WTC11 (cell line): ENCODE measurements around the gene FARP2. TPM values are rescaled to one million over a fixed set of nuclear protein-coding genes. Genes with fewer than 3 reads are reported as not detected.

Experiments used
- ATAC-seq: fragments of 200-7000 bp; cut with Tn5 transposase; 2 replicates; pipeline ENCODE4 v1.10.0; 2021; ENCODE audit warnings: mild to moderate bottlenecking, moderate library complexity
- CTCF ChIA-PET: fragments of 300-600 bp; sonication (Branson Sonifier 250); formaldehyde crosslinking; loops from one replicate; lab custom pipeline; 2021; ENCODE audit warnings: antibody characterized with exemption; lab: Charles Lee
- POLR2A ChIA-PET: fragments of 350-600 bp; sonication (Branson Sonifier 250); formaldehyde crosslinking; loops from one replicate; lab custom pipeline; 2021; ENCODE audit warnings: antibody characterized with exemption; lab: Charles Lee
- DNase-seq: peaks from one replicate; pipeline ENCODE4 v3.0.0; 2021; ENCODE audit warnings: low spot score
- H3K27ac Mint-ChIP-seq: 2 replicates; pipeline ENCODE4 v1.8.0; 2021; ENCODE audit warnings: mixed read lengths
- H3K27me3 Mint-ChIP-seq: 2 replicates; pipeline ENCODE4 v1.8.0; 2021; ENCODE audit warnings: low read depth, mild to moderate bottlenecking, moderate library complexity, mixed read lengths
- H3K36me3 Mint-ChIP-seq: 2 replicates; pipeline ENCODE4 v1.8.0; 2021; ENCODE audit warnings: mixed read lengths
- H3K4me1 Mint-ChIP-seq: 2 replicates; pipeline ENCODE4 v1.8.0; 2022; ENCODE audit warnings: mixed read lengths
- H3K4me3 Mint-ChIP-seq: 2 replicates; pipeline ENCODE4 v1.8.0; 2021; ENCODE audit warnings: mild to moderate bottlenecking, moderate library complexity, mixed read lengths
- H3K9me3 Mint-ChIP-seq: 2 replicates; pipeline ENCODE4 v1.8.0; 2021; ENCODE audit warnings: mixed read lengths
- AFF4 ChIP-seq: sonication (generic); formaldehyde crosslinking; IDR thresholded peaks from 2 replicates; pipeline ENCODE4 v1.8.1; 2023; ENCODE audit warnings: mild to moderate bottlenecking, missing genetic modification reagents, borderline replicate concordance
- ATF1 ChIP-seq: sonication (generic); formaldehyde crosslinking; IDR thresholded peaks from 2 replicates; pipeline ENCODE4 v1.8.1; 2023; ENCODE audit warnings: mild to moderate bottlenecking, moderate library complexity, missing genetic modification reagents
- ATF6 ChIP-seq: sonication (generic); formaldehyde crosslinking; IDR thresholded peaks from 2 replicates; pipeline ENCODE4 v1.8.1; 2023; ENCODE audit warnings: mild to moderate bottlenecking, missing genetic modification reagents
- E2F1 ChIP-seq: sonication (generic); formaldehyde crosslinking; IDR thresholded peaks from 2 replicates; pipeline ENCODE4 v1.8.0; 2022; ENCODE audit warnings: mild to moderate bottlenecking, missing genetic modification reagents
- EMX1 ChIP-seq: fragments of 250-450 bp; sonication (Bioruptor Pico); IDR thresholded peaks from 2 replicates; pipeline ENCODE4 v1.8.0; 2021; ENCODE audit warnings: mild to moderate bottlenecking
- FOXP4 ChIP-seq: sonication (generic); formaldehyde crosslinking; IDR thresholded peaks from 2 replicates; pipeline ENCODE4 v1.8.0; 2022; ENCODE audit warnings: mild to moderate bottlenecking, missing genetic modification reagents
- HMGXB4 ChIP-seq: sonication (generic); formaldehyde crosslinking; IDR thresholded peaks from 2 replicates; pipeline ENCODE4 v1.8.1; 2023; ENCODE audit warnings: mild to moderate bottlenecking, moderate library complexity, missing genetic modification reagents
- IRF1 ChIP-seq: sonication (generic); formaldehyde crosslinking; IDR thresholded peaks from 2 replicates; pipeline ENCODE4 v1.8.0; 2023; ENCODE audit warnings: missing genetic modification reagents
- NFYB ChIP-seq: sonication (generic); formaldehyde crosslinking; conservative IDR thresholded peaks from 2 replicates; pipeline ENCODE4 v1.8.0; 2022; ENCODE audit warnings: low read depth, missing genetic modification reagents
- NR1H2 ChIP-seq: sonication (generic); formaldehyde crosslinking; IDR thresholded peaks from 2 replicates; pipeline ENCODE4 v1.9.0; 2021; ENCODE audit warnings: mild to moderate bottlenecking, moderate library complexity, missing genetic modification reagents
- SMAD3 ChIP-seq: sonication (generic); formaldehyde crosslinking; IDR thresholded peaks from 2 replicates; pipeline ENCODE4 v1.8.0; 2022; ENCODE audit warnings: missing genetic modification reagents, mild to moderate bottlenecking, borderline replicate concordance
- SMAD4 ChIP-seq: sonication (generic); formaldehyde crosslinking; IDR thresholded peaks from 2 replicates; pipeline ENCODE4 v1.8.0; 2022; ENCODE audit warnings: mild to moderate bottlenecking, missing genetic modification reagents
- SP1 ChIP-seq: sonication (generic); formaldehyde crosslinking; conservative IDR thresholded peaks from 2 replicates; pipeline ENCODE4 v1.8.1; 2022; ENCODE audit warnings: missing genetic modification reagents
- total RNA-seq: library from RNA; stranded (reverse); gene quantifications from 3 replicates; pipeline ENCODE4 v1.2.3, GENCODE V29; 2021

Gene FARP2
- total RNA-seq, 1 experiment from 2014 or later = 37.8 TPM

GRCh38 chr2:241516520-241516965, 160.5 kb downstream of the FARP2 start (continued):
- no peak for TF ChIP-seq FOXP4 (CRISPR knock-in tag)

GRCh38 chr2:241517297-241517696, 161.2 kb downstream of the FARP2 start:
- Mint-ChIP-seq H3K27me3 (peaks cover 9% of the 10 kb centered on the region), H3K27ac (no peak overlapping the region), H3K36me3 (peaks cover 6% of the 10 kb centered on the region; the same call in 1 of the 2 replicates), H3K4me1 (peaks cover 2% of the 10 kb centered on the region), H3K4me3 (no peak overlapping the region), H3K9me3 (peaks cover 11% of the 10 kb centered on the region)
- ChIA-PET CTCF (interaction anchor here (0.8 kb wide), 1 partner anchor 10 kb away, joined by 6 read pairs; no protein-coding TSS in a partner anchor), POLR2A (no interaction called here)
- ATAC-seq = no peak
- no peak for DNase-seq
- TF ChIP-seq E2F1 (CRISPR knock-in tag) (no peak), SP1 (CRISPR knock-in tag) (no peak), SMAD4 (CRISPR knock-in tag) (no peak), ATF6 (CRISPR knock-in tag) (no peak), EMX1 (no peak), AFF4 (no peak), NR1H2 (no peak), ATF1 (CRISPR knock-in tag) (no peak), IRF1 (CRISPR knock-in tag) (no peak), HMGXB4 (CRISPR knock-in tag) (no peak), NFYB (CRISPR knock-in tag) (no peak), FOXP4 (CRISPR knock-in tag) (no peak), SMAD3 (CRISPR knock-in tag) (no peak)
